Testis (tissue), 2 donors: Measurements from ENCODE around the gene SLFN5.
"Not testable (repeated sequence)": the region's sequence is repeated elsewhere in the genome, so short reads cannot be mapped to it uniquely, and the experiment has no call there.

Source experiments
- POLR2A ChIP-seq: fragments of 450-650 bp; IDR thresholded peaks from one replicate; pipeline ENCODE4 v1.6.1; 2017; ENCODE audit warnings: antibody characterized with exemption, mild to moderate bottlenecking, moderate library complexity
- TF ChIP-seq, protein P1 (sequence below), 3 experiments: fragments of 450-650 bp in 2 of 3; fragments of 200-600 bp in 1 of 3; sonication (generic) in 1 of 3; IDR thresholded peaks; one replicate each; pipeline ENCODE4 v1.5.1; 2016 to 2019; ENCODE audit warnings: antibody characterized with exemption in 3 of 3, mild to moderate bottlenecking in 2 of 3, moderate library complexity in 1 of 3

DNA sequence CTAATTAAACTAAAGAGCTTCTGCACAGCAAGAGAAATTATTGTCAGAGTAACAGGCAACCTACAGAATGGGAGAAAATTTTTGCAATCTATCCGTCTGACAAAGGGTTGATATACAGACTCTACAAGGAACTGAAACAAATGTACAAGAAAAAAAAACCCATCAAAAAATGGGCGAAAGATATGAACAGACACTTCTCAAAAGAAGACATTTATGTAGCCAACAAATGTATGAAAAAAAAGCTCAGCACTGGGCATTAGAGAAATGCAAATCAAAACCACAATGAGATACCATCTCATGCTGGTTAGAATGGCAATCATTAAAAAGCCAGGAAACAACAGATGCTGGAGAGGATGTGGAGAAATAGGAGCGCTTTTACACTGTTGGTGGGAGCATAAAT lies 66.5 kb downstream of the SLFN5 start:
- TF ChIP-seq, protein P1, sequence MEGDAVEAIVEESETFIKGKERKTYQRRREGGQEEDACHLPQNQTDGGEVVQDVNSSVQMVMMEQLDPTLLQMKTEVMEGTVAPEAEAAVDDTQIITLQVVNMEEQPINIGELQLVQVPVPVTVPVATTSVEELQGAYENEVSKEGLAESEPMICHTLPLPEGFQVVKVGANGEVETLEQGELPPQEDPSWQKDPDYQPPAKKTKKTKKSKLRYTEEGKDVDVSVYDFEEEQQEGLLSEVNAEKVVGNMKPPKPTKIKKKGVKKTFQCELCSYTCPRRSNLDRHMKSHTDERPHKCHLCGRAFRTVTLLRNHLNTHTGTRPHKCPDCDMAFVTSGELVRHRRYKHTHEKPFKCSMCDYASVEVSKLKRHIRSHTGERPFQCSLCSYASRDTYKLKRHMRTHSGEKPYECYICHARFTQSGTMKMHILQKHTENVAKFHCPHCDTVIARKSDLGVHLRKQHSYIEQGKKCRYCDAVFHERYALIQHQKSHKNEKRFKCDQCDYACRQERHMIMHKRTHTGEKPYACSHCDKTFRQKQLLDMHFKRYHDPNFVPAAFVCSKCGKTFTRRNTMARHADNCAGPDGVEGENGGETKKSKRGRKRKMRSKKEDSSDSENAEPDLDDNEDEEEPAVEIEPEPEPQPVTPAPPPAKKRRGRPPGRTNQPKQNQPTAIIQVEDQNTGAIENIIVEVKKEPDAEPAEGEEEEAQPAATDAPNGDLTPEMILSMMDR (IDR thresholded peaks at IDR 0.05): not testable (repeated sequence)
- not testable (repeated sequence) for TF ChIP-seq POLR2A
